Activated T-cell treated with anti-CD3 and anti-CD28 coated beads, Interleukin-2, amount 50 U/mL, for 24 hours (primary cell): Measurements from ENCODE around the gene NDUFB10.
"Not testable (repeated sequence)": the region's sequence is repeated elsewhere in the genome, so short reads cannot be mapped to it uniquely, and the experiment has no call there.

Source experiments
- DNase-seq: peaks from one replicate; pipeline ENCODE4 v3.0.0-alpha.2; 2020
- H3K27ac Mint-ChIP-seq: 2 replicates; pipeline ENCODE4 v1.8.0; 2020; ENCODE audit warnings: mild to moderate bottlenecking, mixed read lengths
- H3K27me3 Mint-ChIP-seq: 2 replicates; pipeline ENCODE4 v1.8.0; 2020; ENCODE audit warnings: mixed read lengths
- H3K36me3 Mint-ChIP-seq: 2 replicates; pipeline ENCODE4 v1.8.0; 2020; ENCODE audit warnings: low read depth, mixed read lengths
- H3K4me1 Mint-ChIP-seq: 2 replicates; pipeline ENCODE4 v1.8.0; 2020; ENCODE audit warnings: low read depth, mixed read lengths
- H3K4me3 Mint-ChIP-seq: 2 replicates; pipeline ENCODE4 v1.8.0; 2020; ENCODE audit warnings: mild to moderate bottlenecking, moderate library complexity, mixed read lengths
- H3K9me3 Mint-ChIP-seq: 2 replicates; pipeline ENCODE4 v1.8.0; 2020; ENCODE audit warnings: mixed read lengths

The NDUFB10 gene

DNA sequence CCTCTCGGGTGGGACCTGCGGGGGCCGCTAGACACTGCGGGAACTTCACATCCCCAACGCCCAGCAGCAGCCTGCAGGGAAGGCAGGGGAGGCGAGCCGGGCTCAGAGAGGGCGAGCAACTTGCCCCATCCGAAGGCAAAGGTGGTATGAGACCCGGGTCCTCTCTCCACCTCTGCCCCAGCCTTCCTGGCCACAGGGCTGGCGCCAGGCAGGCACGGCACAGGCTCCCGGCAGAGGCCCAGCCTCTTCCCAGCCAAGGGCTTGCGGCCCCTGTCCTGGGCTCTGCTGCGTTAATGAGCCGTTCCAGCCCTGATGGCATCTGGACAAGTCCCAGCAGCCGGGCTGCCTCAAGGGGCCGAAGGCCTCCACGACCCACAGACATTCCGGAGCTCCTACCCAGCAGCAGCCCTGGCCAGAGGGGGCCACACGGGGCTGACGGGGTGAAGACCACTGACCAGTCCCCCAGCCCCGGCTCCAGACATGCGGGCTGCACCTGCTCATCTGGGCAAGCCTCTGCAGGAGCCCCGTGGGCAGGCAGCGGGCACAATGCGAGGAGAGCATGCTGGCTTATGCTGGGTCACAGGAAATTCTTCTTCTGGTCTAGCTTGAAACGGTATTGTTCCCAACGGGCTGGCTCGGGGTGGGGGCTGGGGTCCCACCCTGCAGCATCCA is 39.9 kb upstream of the NDUFB10 start:
- DNase-seq = no peak
- Mint-ChIP-seq H3K27ac (no peak overlapping the region), H3K4me3 (no peak overlapping the region), H3K9me3 (no peaks in the 10 kb centered on the region), H3K36me3 (no peaks in the 10 kb centered on the region), H3K27me3 (peaks cover 81% of the 10 kb centered on the region), H3K4me1 (peaks cover 3% of the 10 kb centered on the region)

DNA sequence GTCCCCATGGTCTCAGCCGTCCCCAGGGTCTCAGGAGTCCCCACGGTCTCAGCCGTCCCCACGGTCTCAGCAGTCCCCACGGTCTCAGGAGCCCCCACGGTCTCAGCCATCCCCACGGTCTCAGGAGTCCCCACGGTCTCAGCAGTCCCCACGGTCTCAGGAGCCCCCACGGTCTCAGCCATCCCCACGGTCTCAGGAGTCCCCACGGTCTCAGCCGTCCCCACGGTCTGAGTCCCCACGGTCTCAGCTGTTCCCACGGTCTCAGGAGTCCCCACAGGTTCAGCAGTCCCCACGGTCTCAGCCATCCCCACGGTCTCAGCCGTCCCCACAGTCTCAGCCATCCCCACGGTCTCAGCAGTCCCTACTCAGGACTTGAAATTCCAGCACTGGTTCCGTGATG is 39.2 kb upstream of the NDUFB10 start:
- not testable (repeated sequence) for DNase-seq, H3K36me3 Mint-ChIP-seq, H3K9me3 Mint-ChIP-seq, H3K4me3 Mint-ChIP-seq, H3K4me1 Mint-ChIP-seq, H3K27ac Mint-ChIP-seq
- peaks cover 76% of the 10 kb centered on the region for H3K27me3 Mint-ChIP-seq

- no peak for DNase-seq
- Mint-ChIP-seq H3K4me1 (peaks cover 3% of the 10 kb centered on the region), H3K27me3 (peaks cover 70% of the 10 kb centered on the region), H3K9me3 (no peaks in the 10 kb centered on the region), H3K36me3 (no peaks in the 10 kb centered on the region), H3K27ac (no peak overlapping the region), H3K4me3 (no peak overlapping the region)
These were observed 38.6 kb upstream of the NDUFB10 start for GRCh38 chr16:1920727-1921171.

GRCh38 chr16:1922357-1922756 is 37.0 kb upstream of the NDUFB10 start:
- H3K36me3 Mint-ChIP-seq = no peaks in the 10 kb centered on the region
- no peaks in the 10 kb centered on the region for H3K9me3 Mint-ChIP-seq
- no peak for DNase-seq
- H3K4me3 Mint-ChIP-seq = no peak overlapping the region
- no peak overlapping the region for H3K27ac Mint-ChIP-seq
- H3K4me1 Mint-ChIP-seq = peaks cover 3% of the 10 kb centered on the region
- peaks cover 54% of the 10 kb centered on the region for H3K27me3 Mint-ChIP-seq

GRCh38 chr16:1923299-1924034 is 35.9 kb upstream of the NDUFB10 start:
- Mint-ChIP-seq H3K36me3 (no peaks in the 10 kb centered on the region), H3K9me3 (no peaks in the 10 kb centered on the region), H3K4me3 (no peak overlapping the region), H3K4me1 (peaks cover 3% of the 10 kb centered on the region), H3K27ac (no peak overlapping the region), H3K27me3 (peaks cover 49% of the 10 kb centered on the region)
- DNase-seq = peak; percentile 42

DNA sequence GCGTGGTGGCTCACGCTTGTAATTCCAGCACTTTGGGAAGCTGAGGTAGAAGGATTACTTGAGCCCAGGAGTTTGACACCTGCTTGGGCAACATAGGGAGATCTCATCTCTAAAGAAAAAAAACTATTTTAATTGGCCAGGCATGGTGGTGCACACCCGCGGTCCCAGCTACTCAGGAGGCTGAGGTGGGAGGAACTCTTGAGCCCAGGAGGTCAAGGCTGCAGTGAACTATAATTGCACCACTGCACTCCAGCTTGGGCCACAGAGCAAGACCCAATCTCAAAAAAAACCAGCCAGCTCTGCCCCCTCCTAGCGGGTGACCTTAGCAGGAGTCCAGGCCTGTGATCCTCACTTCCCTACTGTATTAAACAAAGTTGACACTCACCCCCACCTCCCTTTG is 35.2 kb upstream of the NDUFB10 start:
- Mint-ChIP-seq H3K36me3 (no peaks in the 10 kb centered on the region), H3K4me3 (no peak overlapping the region), H3K4me1 (peaks cover 4% of the 10 kb centered on the region), H3K27ac (no peak overlapping the region), H3K9me3 (no peaks in the 10 kb centered on the region), H3K27me3 (peaks cover 43% of the 10 kb centered on the region)
- no peak for DNase-seq

DNA sequence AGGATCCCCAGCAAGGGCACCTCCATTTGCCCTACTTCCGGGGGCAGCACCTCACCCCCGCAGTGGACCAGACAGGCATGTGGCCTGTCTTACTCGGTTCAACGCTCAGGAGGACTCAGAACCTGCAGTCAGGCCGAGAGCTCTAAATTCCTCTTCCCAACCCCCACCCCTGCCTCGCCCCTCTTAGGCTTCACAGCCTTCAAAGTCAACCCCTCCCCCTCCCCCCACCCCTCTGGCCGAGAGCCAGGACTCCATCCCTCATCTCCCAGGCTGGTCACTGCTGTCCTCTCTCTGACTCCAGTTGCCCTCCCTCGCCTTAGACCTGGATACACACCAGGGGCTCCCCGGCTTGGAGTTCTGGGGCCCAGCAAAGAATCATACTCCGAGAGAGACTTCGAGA is 33.1 kb upstream of the NDUFB10 start:
- no peaks in the 10 kb centered on the region for H3K9me3 Mint-ChIP-seq
- H3K27ac Mint-ChIP-seq = no peak overlapping the region
- H3K27me3 Mint-ChIP-seq = peaks cover 33% of the 10 kb centered on the region
- H3K4me3 Mint-ChIP-seq = no peak overlapping the region
- DNase-seq = no peak
- H3K4me1 Mint-ChIP-seq = peaks cover 2% of the 10 kb centered on the region
- H3K36me3 Mint-ChIP-seq = no peaks in the 10 kb centered on the region

DNA sequence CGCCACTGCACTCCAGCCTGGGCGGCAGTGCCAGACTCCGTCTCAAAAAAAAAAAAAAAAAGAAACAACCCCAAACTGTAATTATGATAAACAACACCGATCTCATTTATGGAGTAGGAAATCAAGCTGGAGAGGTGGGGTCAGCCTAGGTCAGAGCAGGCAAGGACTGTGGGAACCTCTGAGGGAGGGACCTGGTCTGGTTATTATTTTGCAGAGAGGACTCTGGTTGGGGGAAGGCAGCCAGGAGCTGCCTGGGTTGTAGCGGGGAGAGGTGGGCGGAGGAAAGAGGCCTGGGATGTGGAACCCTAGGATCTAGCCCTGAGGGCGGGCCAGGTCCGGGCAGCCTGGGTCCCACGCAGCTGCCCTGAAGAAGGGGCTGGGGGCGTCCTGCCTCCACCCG is 30.2 kb upstream of the NDUFB10 start:
- peaks cover 7% of the 10 kb centered on the region for H3K27me3 Mint-ChIP-seq
- peak overlapping the region; percentile 62 for H3K4me3 Mint-ChIP-seq
- H3K4me1 Mint-ChIP-seq = peaks cover 2% of the 10 kb centered on the region
- H3K36me3 Mint-ChIP-seq = no peaks in the 10 kb centered on the region
- peak overlapping the region; percentile 66 for H3K27ac Mint-ChIP-seq
- H3K9me3 Mint-ChIP-seq = no peaks in the 10 kb centered on the region
- DNase-seq = no peak

DNA sequence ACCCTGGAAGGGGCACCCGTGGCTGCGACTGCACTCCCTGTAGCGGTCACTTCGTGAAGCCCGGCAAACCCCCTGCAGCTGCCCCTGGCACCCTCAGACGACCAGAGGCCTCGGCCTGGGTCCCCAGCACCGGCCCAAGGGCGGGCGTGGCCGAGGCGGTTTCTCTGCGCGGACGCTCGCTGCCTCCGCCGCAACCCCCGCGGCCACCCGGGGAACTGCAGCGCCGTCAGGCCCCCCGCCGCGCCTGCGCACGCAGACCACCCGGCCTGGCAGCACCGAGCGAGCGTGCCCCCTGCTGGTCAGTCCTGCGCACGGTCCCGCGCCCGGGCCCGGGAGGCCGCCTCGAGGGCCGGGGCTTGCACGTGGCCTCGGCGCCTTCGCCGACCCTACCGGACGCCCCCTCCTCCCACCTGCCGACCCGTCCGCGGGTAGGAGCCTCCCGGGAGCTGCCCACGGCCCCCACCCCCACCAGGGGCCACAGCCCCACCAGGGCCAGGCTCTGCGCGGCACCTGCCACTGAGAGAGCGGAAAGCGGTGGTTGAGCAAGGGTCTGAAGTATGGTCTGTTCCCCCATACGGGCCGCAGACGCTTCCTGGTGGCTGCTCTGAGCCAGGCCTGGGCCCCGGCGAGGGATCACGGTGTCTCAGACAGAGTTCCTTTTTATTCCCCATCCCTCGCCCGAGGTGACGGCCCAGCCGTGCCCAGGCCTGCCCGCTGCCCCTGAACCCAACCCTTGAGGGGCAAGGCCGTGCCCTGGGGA is 29.6 kb upstream of the NDUFB10 start:
- DNase-seq = peak; percentile 98
- peaks cover 2% of the 10 kb centered on the region for H3K4me1 Mint-ChIP-seq
- peak overlapping the region; percentile 62 for H3K4me3 Mint-ChIP-seq
- H3K9me3 Mint-ChIP-seq = no peaks in the 10 kb centered on the region
- H3K27ac Mint-ChIP-seq = no peak overlapping the region
- H3K27me3 Mint-ChIP-seq = peaks cover 7% of the 10 kb centered on the region
- no peaks in the 10 kb centered on the region for H3K36me3 Mint-ChIP-seq

DNA sequence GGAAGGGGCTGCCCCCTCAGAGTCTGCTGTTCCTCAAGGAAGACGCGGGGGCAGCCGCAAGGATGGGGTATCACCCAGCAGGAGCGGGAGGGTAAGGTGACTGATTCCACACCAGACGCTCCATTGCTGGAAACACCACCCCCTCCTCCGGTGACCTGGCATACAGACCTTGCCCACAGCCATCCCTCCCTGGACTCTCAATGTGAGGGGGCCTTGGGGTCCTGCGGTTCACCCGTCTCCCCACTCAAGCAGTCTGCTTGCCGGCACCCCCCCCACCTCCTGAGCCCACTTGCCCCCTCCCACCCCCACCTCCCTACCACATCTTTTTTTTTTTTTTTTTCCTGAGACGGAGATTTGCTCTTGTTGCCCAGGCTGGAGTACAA is 29.0 kb upstream of the NDUFB10 start:
- H3K36me3 Mint-ChIP-seq = no peaks in the 10 kb centered on the region
- H3K27ac Mint-ChIP-seq = no peak overlapping the region
- peaks cover 7% of the 10 kb centered on the region for H3K27me3 Mint-ChIP-seq
- H3K9me3 Mint-ChIP-seq = no peaks in the 10 kb centered on the region
- no peak overlapping the region for H3K4me3 Mint-ChIP-seq
- DNase-seq = no peak
- peaks cover 2% of the 10 kb centered on the region for H3K4me1 Mint-ChIP-seq

DNA sequence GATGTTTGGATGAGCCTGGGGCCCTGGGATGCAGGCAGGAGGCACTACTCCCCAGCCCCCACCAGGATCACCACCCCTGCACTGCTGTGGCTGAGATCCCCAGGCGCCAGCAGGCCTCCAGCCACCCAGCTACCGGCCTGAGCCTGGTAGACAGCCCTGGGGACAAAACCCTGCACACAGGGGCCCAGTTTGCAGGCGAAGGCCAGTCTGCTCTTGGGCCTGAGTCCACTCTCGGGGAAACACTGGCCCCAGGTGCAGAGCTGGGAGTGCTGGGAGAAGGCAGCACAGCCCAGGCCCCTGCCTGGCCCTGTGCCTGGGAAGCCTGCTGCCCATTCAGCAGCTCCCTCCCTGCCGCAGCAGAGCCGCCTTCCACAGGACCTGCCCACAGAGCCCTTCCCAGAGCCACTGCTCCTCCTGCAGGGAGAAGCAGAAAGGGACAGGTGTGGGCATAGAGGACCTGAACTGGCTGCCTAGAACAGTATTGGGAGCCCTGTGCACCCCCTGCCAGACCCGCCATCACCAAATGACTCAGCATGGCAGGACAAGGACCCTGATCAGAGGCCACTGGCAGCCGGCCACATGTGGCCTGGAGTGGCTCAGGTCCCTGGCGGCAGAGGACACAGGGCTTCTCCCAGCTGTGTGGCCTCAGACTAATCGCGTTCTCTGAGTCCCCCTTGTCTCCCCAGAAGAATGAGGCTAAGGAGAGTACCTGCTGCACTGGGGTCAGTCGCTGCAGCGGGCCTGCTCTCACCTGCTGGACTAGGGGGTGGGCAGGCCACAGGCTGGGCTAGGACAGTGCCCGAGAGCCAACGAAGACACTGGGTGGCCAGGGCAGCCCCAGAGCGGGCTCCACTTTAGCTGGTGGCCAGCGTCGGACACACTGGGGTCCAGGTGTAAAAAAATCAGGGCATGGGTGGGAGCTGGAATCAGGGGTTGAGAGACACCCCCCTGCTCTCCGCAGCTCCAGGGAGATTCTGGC is 27.0 kb upstream of the NDUFB10 start:
- no peak for DNase-seq
- H3K4me1 Mint-ChIP-seq = peaks cover 2% of the 10 kb centered on the region
- no peak overlapping the region for H3K27ac Mint-ChIP-seq

DNA sequence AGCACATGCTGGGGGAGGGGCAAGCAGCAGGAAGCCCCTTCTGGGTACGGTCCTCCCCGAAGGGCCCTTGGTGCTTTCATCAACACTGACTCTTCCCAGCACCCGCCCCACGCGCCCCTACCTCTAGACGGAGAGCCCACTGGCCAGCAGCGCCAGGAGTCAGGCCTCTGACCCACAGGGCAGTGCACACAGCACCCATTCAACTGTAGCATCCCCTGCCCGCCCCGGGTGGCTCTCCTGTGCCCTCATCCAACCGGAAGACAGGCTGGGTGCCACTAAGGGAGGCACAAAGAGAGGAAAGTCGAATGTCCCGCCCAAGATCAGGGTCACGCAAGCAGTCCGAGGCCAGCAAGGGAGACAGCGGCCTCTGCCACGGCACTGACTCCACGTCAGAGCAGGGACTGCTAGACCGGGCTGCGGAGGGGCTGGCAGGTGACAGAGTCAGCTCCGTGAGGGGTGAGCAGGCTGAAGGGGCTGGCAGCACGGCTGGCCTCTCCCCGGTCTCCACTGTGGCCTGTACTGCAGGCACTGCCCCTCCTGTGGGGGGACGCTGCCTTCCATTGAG is 26.2 kb upstream of the NDUFB10 start:
- H3K9me3 Mint-ChIP-seq = no peaks in the 10 kb centered on the region
- DNase-seq = no peak
- peaks cover 7% of the 10 kb centered on the region for H3K27me3 Mint-ChIP-seq
- H3K4me1 Mint-ChIP-seq = peaks cover 2% of the 10 kb centered on the region
- no peak overlapping the region for H3K27ac Mint-ChIP-seq
- H3K4me3 Mint-ChIP-seq = no peak overlapping the region
- H3K36me3 Mint-ChIP-seq = peaks cover 7% of the 10 kb centered on the region

More for the DNA sequence above, 27.0 kb upstream of the NDUFB10 start:
- Mint-ChIP-seq H3K9me3 (no peaks in the 10 kb centered on the region), H3K4me3 (no peak overlapping the region), H3K36me3 (peaks cover 4% of the 10 kb centered on the region), H3K27me3 (peaks cover 7% of the 10 kb centered on the region)

- DNase-seq = no peak
- Mint-ChIP-seq H3K4me1 (peaks cover 9% of the 10 kb centered on the region), H3K36me3 (peaks cover 24% of the 10 kb centered on the region), H3K9me3 (no peaks in the 10 kb centered on the region), H3K27me3 (no peaks in the 10 kb centered on the region), H3K4me3 (no peak overlapping the region), H3K27ac (no peak overlapping the region)
These were observed 22.3 kb upstream of the NDUFB10 start for GRCh38 chr16:1936945-1937479.
